GM21737 (cell line): ENCODE data around the gene AGO1.

Experiments used
- ATAC-seq: cut with Tn5 transposase; IDR thresholded peaks from one replicate; pipeline ENCODE4 v1.9.1; 2021; ENCODE audit warnings: mild to moderate bottlenecking, moderate library complexity; ENCODE audit not compliant: unreplicated experiment

AGO1 gene

DNA sequence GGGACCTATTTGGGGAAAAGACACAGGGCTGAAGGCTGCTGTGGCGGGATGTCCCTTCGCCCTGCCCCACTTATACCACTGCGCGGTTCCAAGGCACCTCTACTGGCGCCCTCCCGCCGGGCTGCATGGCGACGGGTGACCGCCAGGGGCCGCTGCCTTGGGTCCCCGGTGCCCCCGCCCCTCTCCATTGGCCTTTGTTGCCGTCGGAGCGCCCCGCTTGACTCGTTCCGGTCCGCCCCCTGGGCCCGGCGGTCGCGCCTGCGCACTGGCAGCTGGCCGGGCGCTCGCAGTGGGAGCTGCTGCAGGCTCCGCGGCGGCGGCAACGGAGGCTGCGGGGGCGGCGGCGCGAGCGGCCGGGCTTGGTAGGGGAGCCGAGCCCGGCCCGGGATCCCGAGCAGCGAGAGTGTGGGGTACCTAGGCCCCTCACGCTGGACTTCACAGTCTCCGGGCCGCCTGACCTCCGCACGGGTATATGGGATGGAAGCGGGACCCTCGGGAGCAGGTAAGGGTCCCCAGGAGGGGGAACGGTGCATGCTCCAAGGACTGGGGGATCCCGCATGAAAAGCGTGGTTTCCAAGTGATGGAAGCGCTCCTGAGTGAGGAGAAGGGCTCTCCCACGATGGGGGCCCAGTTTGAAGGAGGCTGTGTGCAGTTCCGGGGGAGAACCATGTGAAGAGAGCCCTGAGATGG is at the start of gene AGO1:
AGO1 (plus strand) TSS at position 265 of the 690 bp plus-strand sequence; CDS start at position 478, 213 bp downstream.
- ATAC-seq = peak; percentile 83

DNA sequence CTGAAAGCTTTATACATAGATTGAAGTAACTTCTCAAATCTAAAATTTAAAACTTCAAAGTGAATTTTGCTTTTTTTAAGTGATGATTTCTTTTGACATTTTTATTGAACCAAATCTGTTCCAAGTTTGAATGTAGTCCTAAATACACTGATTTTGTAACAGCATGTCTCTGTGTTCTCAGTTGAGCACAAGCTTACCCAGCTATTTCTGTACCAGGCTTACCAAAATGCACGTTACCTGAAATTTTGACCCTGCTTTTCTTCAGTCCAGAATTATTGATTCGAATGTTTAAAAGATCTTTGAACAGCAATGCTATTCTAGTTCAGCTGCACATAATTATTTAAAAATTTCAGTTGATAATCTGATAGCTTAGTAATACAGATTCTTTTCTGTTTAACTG is 49.6 kb upstream of the AGO1 start:
- no peak for ATAC-seq

DNA sequence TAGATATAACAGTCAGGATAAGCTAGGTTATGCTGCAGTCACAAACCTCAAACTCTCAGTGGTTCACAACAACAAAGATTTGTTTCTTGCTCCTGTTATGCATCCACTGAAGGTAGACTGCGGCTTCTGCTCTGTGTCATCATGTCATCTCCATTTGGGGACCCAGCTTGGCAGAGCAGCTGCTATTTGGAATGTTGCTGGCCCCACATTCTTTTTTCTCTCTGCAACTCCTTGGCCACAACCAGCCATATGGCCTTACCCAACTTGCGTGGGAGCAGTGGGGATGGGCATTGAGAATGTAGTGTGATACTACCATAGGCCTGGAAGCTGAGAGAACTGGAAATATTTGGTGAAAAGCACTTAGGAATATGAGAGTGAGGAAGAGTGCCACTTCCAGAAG is 48.8 kb upstream of the AGO1 start:
- ATAC-seq = no peak

DNA sequence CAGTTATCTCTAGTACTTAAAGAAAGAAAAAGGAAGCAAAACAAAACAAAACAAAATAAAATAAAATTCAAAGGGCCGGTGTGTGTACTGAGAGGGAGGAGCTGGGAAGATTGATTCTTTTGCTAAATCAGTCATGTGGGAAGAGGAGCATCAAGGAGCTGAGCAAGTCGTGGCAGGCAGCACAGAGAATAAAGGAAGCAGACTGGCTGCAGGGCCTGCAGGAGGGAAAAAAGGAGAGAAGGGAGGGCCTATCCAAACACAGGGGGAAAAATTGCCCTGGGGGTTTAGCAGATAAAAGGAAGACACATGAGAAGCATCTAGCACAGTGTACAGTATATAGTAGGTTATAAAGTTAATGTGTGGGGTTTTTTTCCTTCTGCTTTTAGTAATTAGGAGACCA is 47.6 kb upstream of the AGO1 start:
- no peak for ATAC-seq

DNA sequence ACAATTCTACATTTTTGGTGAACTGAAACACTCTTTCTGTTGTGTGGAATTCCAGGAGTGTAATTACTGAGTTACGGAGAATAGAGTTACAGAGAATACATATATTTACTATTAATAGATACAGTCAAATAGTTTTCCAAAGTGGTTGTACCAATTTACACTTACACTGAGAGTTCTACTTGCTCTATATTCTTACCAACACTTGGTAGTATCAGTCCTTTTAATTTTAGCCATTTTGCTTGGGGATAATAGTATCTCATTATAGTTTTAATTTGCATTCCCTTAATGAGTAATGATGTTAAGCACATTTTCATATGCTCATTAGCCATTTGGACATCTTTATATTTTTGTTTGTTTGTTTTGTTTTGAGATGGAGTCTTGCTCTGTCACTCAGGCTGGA is 46.3 kb upstream of the AGO1 start:
- ATAC-seq = no peak

DNA sequence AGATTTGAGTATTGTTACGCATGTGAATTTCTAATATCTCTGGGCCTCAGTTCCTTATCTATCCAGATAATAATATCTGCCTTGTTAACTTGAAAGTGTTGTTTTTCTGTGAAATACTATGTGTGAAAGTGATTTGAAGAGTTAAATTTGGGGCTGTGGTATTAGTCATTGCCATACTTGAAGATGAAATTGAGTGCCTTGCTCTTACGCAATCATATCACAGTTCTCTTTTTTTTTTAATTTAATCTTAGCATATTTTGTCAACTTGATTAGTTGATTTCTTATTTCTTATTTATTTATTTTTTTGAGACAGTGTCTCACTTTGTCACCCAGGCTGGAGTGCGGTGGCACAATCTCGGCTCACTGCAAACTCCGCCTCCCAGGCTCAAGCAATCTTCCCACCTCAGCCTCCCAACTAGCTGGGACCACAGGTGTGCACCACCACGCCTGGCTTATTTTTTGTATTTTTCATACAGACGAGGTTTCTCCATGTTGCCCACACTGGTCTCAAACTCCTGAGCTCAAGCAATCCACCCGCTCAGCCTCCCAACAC is 44.2 kb upstream of the AGO1 start:
- ATAC-seq = no peak

DNA sequence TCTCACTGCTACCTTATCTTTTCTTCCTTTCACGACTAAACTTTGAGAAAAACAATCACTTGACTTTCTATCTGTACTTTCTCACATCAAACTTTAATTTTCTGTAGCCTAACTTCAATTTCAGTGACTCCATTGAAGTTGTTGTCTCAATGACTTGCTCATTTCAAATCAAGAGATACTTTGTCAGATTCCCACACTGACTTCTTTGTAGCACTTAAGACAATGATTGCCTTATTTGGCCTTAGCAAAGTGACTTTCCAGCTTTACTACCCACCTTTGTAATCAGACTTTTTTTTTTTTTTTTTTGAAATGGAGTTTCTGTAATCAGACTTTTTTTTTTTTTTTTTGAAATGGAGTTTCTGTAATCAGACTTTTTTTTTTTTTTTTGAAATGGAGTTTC is 38.2 kb upstream of the AGO1 start:
- ATAC-seq = no peak

DNA sequence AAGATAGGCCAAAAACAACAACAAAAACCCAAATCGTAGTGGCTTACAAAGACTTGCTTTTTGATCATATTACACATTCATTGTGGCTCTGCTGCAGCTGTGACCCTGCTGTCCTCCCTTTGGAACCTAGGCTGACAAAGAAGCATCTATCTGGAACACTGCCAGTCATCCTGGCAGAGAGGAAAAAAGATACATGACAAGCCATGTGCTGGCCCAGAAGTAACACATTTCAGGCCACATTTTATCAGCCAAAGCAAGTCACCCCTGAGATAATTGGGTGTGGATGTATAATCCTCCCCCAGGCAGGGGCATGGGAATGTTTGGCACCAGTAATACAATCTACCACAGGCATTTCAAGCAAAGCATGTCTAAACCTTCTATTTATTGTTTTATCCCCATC is 37.2 kb upstream of the AGO1 start:
- no peak for ATAC-seq

DNA sequence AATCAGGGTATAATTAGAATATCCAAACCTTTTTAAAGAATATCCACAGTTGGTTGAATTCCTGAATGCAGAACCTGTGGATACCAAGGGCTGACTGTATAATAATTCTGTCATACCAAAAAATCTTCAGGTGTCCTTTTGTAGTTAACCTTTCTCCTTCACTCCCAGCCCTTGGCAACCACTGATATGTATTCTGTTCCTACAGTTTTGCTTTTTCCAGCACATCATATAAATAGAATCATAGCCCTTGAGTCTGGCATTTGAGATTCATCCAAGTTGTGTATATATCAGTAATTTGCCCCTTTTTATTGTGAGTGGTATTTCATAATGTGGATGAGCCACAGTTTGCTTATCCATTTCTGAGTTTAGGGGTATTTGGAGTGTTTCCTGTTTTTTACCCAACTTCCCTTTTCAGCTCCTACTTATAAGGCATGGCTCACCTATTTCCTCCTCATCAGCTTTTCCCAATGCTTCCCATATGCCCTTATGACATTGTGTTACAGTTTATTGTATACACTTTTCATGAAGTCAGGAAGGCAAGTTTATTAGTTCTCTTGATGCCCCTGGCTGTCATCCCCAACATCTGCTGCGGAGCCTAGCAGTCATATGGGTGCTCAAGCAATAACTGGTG is 35.0 kb upstream of the AGO1 start:
- no peak for ATAC-seq

DNA sequence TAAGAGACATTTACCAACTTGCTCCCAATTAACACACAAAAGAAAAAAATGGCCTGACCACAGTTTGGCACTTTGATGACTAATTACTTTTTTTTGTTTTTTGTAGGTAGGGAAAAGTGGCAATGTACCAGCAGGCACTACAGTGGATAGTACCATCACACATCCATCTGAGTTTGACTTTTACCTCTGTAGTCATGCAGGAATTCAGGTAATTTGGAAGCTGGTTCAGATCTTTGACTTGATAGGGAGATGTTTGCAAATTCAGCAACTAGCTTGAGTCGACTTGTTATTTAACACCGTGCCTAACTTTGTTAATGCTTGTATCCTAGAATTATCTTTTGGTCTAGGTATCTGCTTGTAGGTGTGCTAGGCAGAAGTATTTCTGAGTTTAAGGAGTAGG is 33.0 kb upstream of the AGO1 start:
- ATAC-seq = no peak

DNA sequence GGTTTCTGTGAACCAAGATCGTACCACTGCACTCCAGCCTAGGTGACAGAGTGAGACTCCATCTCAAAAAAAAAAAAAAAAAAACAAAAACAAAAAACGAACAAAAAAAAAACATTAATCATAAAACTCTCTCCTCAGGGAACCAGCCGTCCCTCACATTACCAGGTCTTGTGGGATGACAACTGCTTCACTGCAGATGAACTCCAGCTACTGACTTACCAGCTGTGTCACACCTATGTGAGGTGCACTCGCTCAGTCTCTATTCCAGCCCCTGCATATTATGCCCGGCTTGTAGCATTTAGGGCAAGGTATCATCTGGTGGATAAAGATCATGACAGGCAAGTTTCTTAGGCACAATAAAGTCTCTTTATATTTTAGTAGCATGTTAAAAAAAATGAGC is 32.3 kb upstream of the AGO1 start:
- no peak for ATAC-seq

DNA sequence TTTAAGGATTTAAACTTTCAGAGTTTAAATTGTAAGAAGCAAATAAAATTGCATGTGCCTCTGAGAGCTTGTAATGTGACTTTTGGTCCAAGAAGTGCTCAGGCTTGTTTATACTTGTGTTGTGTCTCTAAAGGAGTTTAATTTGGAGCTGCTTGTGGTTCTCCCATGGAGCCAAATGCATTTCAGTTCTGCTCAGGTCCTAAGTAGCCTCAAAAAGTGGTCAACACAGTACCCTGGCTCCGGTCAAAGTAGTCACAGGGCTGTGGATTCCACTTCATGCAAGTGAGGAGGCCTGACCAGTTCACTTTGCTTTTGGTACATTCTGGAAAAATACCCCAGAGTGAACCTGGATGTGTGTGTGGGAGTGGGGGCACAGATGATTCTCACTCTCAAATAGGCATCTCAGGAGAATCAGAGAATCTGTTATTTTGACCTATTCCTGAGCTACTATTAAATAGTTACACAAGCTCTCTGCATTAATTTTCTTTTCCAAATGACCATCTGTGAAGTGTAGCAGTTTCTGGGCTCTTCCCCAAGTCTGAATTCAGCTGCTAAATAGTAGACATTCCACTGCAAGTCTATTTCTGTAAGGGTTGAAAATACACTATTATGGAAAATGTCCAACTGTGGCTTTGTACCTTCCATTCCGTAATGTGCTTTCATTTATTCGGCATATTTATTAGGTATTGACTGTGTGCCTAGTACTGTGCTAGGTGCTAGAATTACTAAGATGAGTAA is 31.7 kb upstream of the AGO1 start:
- ATAC-seq = no peak

DNA sequence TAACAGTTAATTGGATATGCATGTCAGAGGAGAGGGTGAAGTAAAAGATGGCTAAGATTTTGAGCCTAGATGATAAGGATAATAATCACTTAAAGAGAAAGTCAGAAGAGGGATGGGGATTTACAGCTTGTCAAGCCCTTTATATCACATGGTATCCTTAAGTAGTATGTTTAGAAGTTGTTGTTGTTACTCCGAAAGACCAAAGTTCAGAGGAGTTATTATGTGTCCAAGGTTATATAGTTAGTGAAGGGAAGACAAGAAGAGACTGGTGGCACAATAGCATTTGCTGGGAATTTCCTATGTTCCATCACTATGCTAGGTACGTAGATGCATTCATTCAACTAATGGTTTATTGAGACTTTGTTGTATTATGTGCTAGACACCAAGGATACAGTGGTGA is 30.8 kb upstream of the AGO1 start:
- no peak for ATAC-seq

DNA sequence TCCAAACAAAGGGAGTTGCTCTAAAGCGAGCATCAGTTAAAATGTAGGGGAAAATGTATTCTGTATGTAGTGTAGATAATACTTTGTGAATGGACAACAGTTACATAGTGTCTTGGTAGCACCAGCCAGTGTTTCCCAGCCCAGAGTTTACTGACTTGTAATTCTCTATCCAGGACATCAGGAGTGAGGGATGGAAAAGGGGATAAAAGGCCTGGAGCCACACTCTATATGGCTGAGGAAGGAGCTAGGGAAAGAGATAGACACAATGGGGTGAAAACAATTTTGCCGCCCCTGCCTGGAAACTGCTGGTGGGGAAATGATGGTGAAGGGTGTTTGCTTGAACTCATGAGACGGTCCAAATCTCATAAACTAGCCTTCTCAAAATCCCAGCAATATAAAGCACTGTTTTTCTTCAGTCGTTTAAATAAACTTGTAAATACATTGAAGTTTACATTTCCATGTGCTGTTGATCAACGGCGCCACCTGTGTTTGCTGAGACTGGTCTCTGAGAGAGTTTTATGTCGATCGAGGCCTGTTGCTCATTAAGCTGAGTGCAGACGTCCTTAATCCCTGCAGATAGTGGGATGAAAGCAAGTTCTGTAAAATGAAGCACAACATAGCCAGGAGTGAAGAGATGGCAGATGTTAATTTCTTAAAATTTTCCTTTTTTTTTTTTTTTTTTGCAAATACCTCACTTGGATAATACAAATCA is 27.9 kb upstream of the AGO1 start:
- ATAC-seq = no peak

DNA sequence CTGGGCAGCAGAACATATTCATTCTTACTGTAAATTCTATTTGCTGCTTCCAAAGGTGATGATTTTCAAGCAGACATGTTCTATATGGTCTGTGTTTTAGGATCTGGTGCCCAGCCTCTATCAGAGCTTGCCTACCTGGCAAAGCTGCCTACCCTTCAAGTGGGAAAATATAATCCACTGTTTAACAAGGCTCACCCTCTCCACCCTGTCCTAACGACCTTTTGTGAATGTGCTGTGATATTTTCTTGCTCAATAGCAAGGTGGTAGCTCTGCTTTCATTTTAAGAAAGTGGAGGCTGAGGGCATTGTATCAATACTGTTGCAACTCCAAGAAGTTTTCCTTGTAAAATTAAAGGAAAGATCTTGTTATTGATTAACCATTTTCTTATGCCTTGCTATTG is 26.0 kb upstream of the AGO1 start:
- no peak for ATAC-seq

DNA sequence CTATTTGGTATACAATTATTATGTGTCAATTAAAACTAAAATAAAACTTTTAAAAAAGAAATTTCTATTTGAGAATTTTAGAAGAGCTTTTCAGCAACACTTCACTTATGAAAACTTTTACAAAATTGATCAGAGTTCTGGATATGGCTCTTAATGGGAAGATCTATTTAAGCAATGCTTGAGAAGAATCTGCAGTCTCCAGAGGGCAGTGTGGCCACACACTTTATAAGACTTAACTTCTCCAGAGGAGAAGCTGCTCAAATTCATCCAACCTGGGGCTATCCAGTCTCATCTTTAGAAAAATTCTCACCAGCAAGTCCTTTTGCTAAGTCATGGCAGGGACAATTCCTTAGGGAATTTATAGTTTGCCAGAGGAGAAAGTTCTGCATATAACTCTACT is 25.2 kb upstream of the AGO1 start:
- no peak for ATAC-seq

DNA sequence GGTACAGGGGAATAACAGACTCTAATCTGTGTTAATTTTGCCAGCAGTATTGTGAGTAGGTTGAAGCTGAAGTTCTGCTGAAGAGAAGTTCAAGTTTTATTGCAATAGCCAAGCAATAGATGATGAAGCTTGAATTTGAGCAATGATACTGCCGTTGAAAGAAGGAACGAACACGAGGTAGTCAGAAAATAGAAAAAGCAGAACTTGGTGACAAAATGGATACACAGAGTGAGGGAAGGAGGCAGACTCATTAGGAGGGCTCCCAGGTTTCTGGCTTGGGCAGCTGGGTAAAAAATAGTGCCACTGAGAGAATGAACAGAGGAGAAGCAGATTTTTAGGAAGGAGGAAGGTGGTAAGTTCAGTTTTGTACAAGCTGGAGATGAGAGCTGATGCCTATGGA is 22.3 kb upstream of the AGO1 start:
- ATAC-seq = no peak

DNA sequence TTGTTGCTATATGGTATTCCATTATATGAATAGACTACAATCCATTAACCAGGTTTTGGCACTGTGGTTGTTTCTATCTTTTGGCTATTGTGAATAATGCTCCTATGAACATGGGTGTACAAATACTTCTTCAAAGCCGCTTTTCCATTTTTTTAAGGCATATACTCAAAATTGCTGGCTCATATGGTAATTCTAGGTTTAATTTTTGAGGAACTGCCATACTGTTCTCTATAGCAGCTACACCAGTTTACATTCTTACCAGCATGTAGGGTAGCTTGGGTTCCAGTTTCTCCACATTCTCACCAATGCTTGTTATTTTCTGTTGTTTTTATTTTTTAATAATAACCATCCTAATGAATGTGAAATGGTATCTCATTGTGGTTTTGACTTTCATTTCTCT is 19.9 kb upstream of the AGO1 start:
- no peak for ATAC-seq

DNA sequence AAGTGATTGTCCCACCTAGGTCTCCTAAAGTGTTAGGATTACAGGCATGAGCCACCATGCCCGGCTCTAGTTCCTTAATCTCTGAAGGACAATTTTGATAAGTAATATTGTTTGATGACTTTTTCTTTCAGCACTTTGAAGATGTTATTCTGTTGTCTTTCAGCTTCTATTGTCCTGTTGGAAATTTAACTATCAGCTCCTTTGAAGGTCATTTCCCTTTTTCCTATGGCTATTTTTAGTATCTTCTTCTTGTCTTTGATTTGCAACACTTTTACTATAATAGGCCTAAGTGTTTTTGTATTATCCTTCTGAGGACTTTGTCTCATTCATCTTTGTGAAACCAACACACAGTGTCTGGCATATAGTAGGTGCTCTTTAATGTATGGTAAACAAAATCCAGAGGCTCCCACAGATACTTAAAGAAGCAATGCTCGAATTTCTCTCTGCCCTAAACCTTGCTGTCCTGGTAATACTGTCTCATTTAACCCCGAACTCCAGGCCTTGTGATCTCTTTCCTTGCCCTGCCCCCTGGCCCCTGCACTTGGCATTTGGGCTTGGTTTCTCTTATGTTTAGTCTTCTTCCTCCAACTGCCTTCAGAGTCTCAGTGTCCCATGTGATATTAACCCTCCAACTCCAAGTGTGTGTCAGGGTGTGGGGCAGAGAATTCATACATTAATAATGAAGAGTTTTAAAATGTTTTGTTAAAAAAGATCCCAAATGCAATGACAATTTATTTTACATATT is 19.0 kb upstream of the AGO1 start:
- ATAC-seq = no peak

DNA sequence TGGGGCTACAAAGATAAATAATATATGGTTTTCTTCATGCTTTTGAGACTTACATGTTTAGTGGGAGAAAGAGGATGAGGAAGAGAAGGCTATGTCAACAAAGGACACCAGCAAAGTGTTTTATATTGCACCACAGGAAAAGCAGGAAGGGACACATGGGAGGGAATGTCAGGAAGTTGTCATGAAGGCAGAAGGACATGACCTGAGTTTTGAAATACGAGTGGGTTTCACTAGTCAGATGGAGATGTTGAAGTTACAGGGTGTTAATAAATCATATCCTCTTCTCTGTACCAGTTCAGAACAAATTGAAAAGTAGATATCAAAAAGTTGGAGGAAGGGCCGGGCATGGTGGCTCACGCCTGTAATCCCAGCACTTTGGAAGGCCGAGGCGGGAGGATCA is 18.2 kb upstream of the AGO1 start:
- no peak for ATAC-seq

DNA sequence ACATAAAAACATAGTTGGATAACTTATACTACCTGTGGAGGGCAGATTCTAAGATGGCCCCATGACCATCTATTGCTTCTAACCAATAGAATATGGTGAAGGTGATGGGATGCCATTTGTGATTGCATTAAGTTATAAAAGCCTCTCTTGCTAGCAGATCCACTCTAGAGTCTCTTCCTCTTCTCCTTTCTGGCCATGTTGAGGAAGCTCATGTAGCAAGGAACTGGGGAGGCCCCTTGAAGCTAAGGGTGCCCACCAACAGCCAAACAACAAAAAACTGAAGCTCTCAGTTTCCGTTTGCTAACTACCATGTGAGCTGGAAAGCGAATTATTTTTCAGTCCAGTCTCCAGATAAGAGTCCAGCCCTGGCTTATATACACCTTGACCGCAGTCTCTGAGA is 16.0 kb upstream of the AGO1 start:
- no peak for ATAC-seq
